Measurements from ENCODE around the gene B3GNT8. TPM values are rescaled to one million over a fixed set of nuclear protein-coding genes. Genes with fewer than 3 reads are reported as not detected.
A peak's percentile ranks its signal among the peaks of the same experiment; 100 is the strongest.
"Not testable (repeated sequence)": the region's sequence is repeated elsewhere in the genome, so short reads cannot be mapped to it uniquely, and the experiment has no call there.

Gene B3GNT8
- total RNA-seq, 2 experiments from 2014 or later = 2.1 to 2.2 TPM

GRCh38 chr19:41447732-41448332, 20.7 kb upstream of the B3GNT8 start:
- DNase-seq = no peak
- H3K36me3 Mint-ChIP-seq (ENCODE audit: low read depth) = no peaks in the 10 kb centered on the region
- peaks cover 28% of the 10 kb centered on the region for H3K4me1 Mint-ChIP-seq
- CTCF ChIA-PET = interaction anchor here (0.5 to 3.3 kb wide), 10 partner anchors 9 to 347 kb away, joined by 3 to 27 read pairs (median 5); partner anchors contain the start of gene DMAC2
- no peaks in the 10 kb centered on the region for H3K9me3 Mint-ChIP-seq
- POLR2A ChIA-PET = no interaction called here
- peaks cover 15% of the 10 kb centered on the region for H3K27me3 Mint-ChIP-seq
- no peak overlapping the region for H3K4me3 Mint-ChIP-seq
- H3K27ac Mint-ChIP-seq = no peak overlapping the region

GRCh38 chr19:41445575-41445974, 18.4 kb upstream of the B3GNT8 start:
- H3K4me3 Mint-ChIP-seq = no peak overlapping the region
- peaks cover 30% of the 10 kb centered on the region for H3K4me1 Mint-ChIP-seq
- ChIA-PET POLR2A (no interaction called here), CTCF (interaction anchor here (0.9 kb wide), 1 partner anchor 11 kb away, joined by 4 read pairs; no protein-coding TSS in a partner anchor)
- DNase-seq = no peak
- no peaks in the 10 kb centered on the region for H3K36me3 Mint-ChIP-seq (ENCODE audit: low read depth)
- no peaks in the 10 kb centered on the region for H3K9me3 Mint-ChIP-seq
- H3K27me3 Mint-ChIP-seq = peaks cover 15% of the 10 kb centered on the region
- no peak overlapping the region for H3K27ac Mint-ChIP-seq

- no peak overlapping the region for H3K27ac Mint-ChIP-seq
- H3K4me1 Mint-ChIP-seq = peaks cover 21% of the 10 kb centered on the region
- POLR2A ChIA-PET = no interaction called here
- no peak overlapping the region for H3K4me3 Mint-ChIP-seq
- CTCF ChIA-PET = no interaction called here
- peaks cover 15% of the 10 kb centered on the region for H3K27me3 Mint-ChIP-seq
- DNase-seq = no peak
- no peaks in the 10 kb centered on the region for H3K36me3 Mint-ChIP-seq (ENCODE audit: low read depth)
- H3K9me3 Mint-ChIP-seq = no peaks in the 10 kb centered on the region
Observed at GRCh38 chr19:41443813-41444455, 16.8 kb upstream of the B3GNT8 start.

GRCh38 chr19:41442473-41443355, 15.5 kb upstream of the B3GNT8 start, which contains the start of gene ERICH4:
Gene ERICH4, plus strand, starts transcription at chr19:41443156. Its CDS starts 14 bp downstream, at chr19:41443170.
- H3K27ac Mint-ChIP-seq = no peak within 1 kb of the TSS
- POLR2A ChIA-PET = no interaction called here
- H3K27me3 Mint-ChIP-seq = peaks cover 9% of the 10 kb centered on the region

GRCh38 chr19:41441321-41441945, 14.3 kb upstream of the B3GNT8 start:
- Mint-ChIP-seq H3K36me3 (ENCODE audit: low read depth) (peaks cover 7% of the 10 kb centered on the region), H3K27ac (no peak overlapping the region), H3K4me1 (peaks cover 28% of the 10 kb centered on the region), H3K9me3 (no peaks in the 10 kb centered on the region), H3K4me3 (no peak overlapping the region), H3K27me3 (peaks cover 5% of the 10 kb centered on the region)
- ChIA-PET CTCF (interaction anchor here (2.9 kb wide), 1 partner anchor 10 kb away, joined by 10 read pairs; no protein-coding TSS in a partner anchor), POLR2A (no interaction called here)
- no peak for DNase-seq

More at GRCh38 chr19:41442473-41443355, 15.5 kb upstream of the B3GNT8 start, which contains the start of gene ERICH4:
- DNase-seq = no peak
- Mint-ChIP-seq H3K4me1 (peaks cover 25% of the 10 kb centered on the region), H3K9me3 (no peaks in the 10 kb centered on the region), H3K36me3 (ENCODE audit: low read depth) (peaks cover 2% of the 10 kb centered on the region), H3K4me3 (no peak within 1 kb of the TSS)
- CTCF ChIA-PET = interaction anchor here (0.5 kb wide), 1 partner anchor 135 kb away, joined by 3 read pairs; no protein-coding TSS in a partner anchor

GRCh38 chr19:41439441-41440222, 12.5 kb upstream of the B3GNT8 start, which contains the start of gene DMAC2:
Gene DMAC2, minus strand, starts transcription at chr19:41439912. Its CDS starts 13 bp downstream, at chr19:41439899.
- Mint-ChIP-seq H3K36me3 (ENCODE audit: low read depth) (peaks cover 9% of the 10 kb centered on the region), H3K27ac (peak within 1 kb of the TSS; percentile 60), H3K4me3 (no peak within 1 kb of the TSS), H3K27me3 (peaks cover 5% of the 10 kb centered on the region), H3K9me3 (no peaks in the 10 kb centered on the region), H3K4me1 (peaks cover 30% of the 10 kb centered on the region)
- POLR2A ChIA-PET = no interaction called here
- DNase-seq = peak; percentile 99
- CTCF ChIA-PET = interaction anchor here (0.9 to 3.2 kb wide), 15 partner anchors 8 to 177 kb away, joined by 3 to 27 read pairs (median 4); no protein-coding TSS in a partner anchor

GRCh38 chr19:41437944-41438574, 10.9 kb upstream of the B3GNT8 start:
- peak overlapping the region; percentile 55 for H3K4me3 Mint-ChIP-seq
- POLR2A ChIA-PET = no interaction called here
- DNase-seq = no peak

GRCh38 chr19:41436674-41436951, 9.4 kb upstream of the B3GNT8 start:
- Mint-ChIP-seq H3K9me3 (no peaks in the 10 kb centered on the region), H3K4me1 (peaks cover 24% of the 10 kb centered on the region), H3K27ac (no peak overlapping the region), H3K36me3 (ENCODE audit: low read depth) (peaks cover 24% of the 10 kb centered on the region), H3K27me3 (no peaks in the 10 kb centered on the region), H3K4me3 (peak overlapping the region; percentile 36)
- POLR2A ChIA-PET = no interaction called here
- CTCF ChIA-PET = no interaction called here
- no peak for DNase-seq

More at GRCh38 chr19:41437944-41438574, 10.9 kb upstream of the B3GNT8 start:
- H3K27me3 Mint-ChIP-seq = no peaks in the 10 kb centered on the region
- peaks cover 10% of the 10 kb centered on the region for H3K36me3 Mint-ChIP-seq (ENCODE audit: low read depth)
- peaks cover 25% of the 10 kb centered on the region for H3K4me1 Mint-ChIP-seq
- CTCF ChIA-PET = interaction anchor here (3.2 kb wide), 1 partner anchor 12 kb away, joined by 27 read pairs; no protein-coding TSS in a partner anchor
- no peak overlapping the region for H3K27ac Mint-ChIP-seq
- no peaks in the 10 kb centered on the region for H3K9me3 Mint-ChIP-seq

- H3K4me3 Mint-ChIP-seq = peak overlapping the region; percentile 36
- ChIA-PET CTCF (no interaction called here), POLR2A (no interaction called here)
- H3K27me3 Mint-ChIP-seq = no peaks in the 10 kb centered on the region
- H3K9me3 Mint-ChIP-seq = no peaks in the 10 kb centered on the region
- no peak for DNase-seq
- H3K36me3 Mint-ChIP-seq (ENCODE audit: low read depth) = peaks cover 25% of the 10 kb centered on the region
- H3K27ac Mint-ChIP-seq = no peak overlapping the region
- H3K4me1 Mint-ChIP-seq = peaks cover 21% of the 10 kb centered on the region
Observed at GRCh38 chr19:41435936-41436673, 8.9 kb upstream of the B3GNT8 start.

- CTCF ChIA-PET = interaction anchor here (0.7 kb wide), 1 partner anchor 356 kb away, joined by 3 read pairs; no protein-coding TSS in a partner anchor
- H3K27me3 Mint-ChIP-seq, DNase-seq, POLR2A ChIA-PET, H3K9me3 Mint-ChIP-seq, H3K27ac Mint-ChIP-seq, H3K4me3 Mint-ChIP-seq: not testable (repeated sequence)
- Mint-ChIP-seq H3K36me3 (ENCODE audit: low read depth) (peaks cover 25% of the 10 kb centered on the region), H3K4me1 (peaks cover 23% of the 10 kb centered on the region)
Observed at GRCh38 chr19:41435376-41435775, 8.2 kb upstream of the B3GNT8 start.

GRCh38 chr19:41434450-41434849, 7.3 kb upstream of the B3GNT8 start:
- H3K27ac Mint-ChIP-seq = peak overlapping the region; percentile 22
- H3K27me3 Mint-ChIP-seq = no peaks in the 10 kb centered on the region
- ChIA-PET CTCF (interaction anchor here (0.9 kb wide), 1 partner anchor 101 kb away, joined by 3 read pairs; no protein-coding TSS in a partner anchor), POLR2A (no interaction called here)
- no peaks in the 10 kb centered on the region for H3K9me3 Mint-ChIP-seq
- no peak overlapping the region for H3K4me3 Mint-ChIP-seq
- peaks cover 25% of the 10 kb centered on the region for H3K36me3 Mint-ChIP-seq (ENCODE audit: low read depth)
- DNase-seq = no peak
- H3K4me1 Mint-ChIP-seq = peaks cover 24% of the 10 kb centered on the region

Data from activated CD4-positive, alpha-beta T cell treated with anti-CD3 and anti-CD28 coated beads, Interleukin-2, amount 10 ng/mL, durations not matched to agents 7 days and 5 days (primary cell).